ENCODE data around the gene TRIM37.

TRIM37 gene

GRCh38 chr17:58944166-58944565, 162.5 kb downstream of the TRIM37 start:
- no peaks in the 10 kb centered on the region for H3K9me2 ChIP-seq (replicated peaks; ENCODE audit: insufficient read depth, low read length)
- H3K79me2 ChIP-seq (ENCODE audit: low read length) = no peaks in the 10 kb centered on the region
- H3K27ac ChIP-seq (ENCODE audit: low read length) = no peak overlapping the region
- H3K9ac ChIP-seq (ENCODE audit: low read length) = no peak overlapping the region
- no peak for DNase-seq
- H4K20me1 ChIP-seq (ENCODE audit: insufficient read depth, low read length) = no peaks in the 10 kb centered on the region
- H3K36me3 ChIP-seq (replicated peaks; ENCODE audit: insufficient read depth, low read length) = no peaks in the 10 kb centered on the region
- no peak overlapping the region for H2AFZ ChIP-seq (ENCODE audit: low read length)
- no peak overlapping the region for H3K4me2 ChIP-seq (ENCODE audit: low read depth, low read length)
- no peaks in the 10 kb centered on the region for H3F3A ChIP-seq (ENCODE audit: insufficient read depth, low read length)
- TF ChIP-seq EZH2 (optimal IDR thresholded peaks at IDR 0.05; ENCODE audit: low read depth, low read length) (no peak), EZH2phosphoT487 (IDR thresholded peaks at IDR 0.05; ENCODE audit: low read length) (no peak), CTCF (IDR thresholded peaks at IDR 0.05; ENCODE audit: low read length) (no peak)
- H3K27me3 ChIP-seq (replicated peaks; ENCODE audit: insufficient read depth, low read length) = no peaks in the 10 kb centered on the region
- H3K4me3 ChIP-seq (ENCODE audit: low read length) = no peak overlapping the region
- H3K9me3 ChIP-seq (replicated peaks; ENCODE audit: insufficient read depth, low read length) = no peaks in the 10 kb centered on the region
- no peaks in the 10 kb centered on the region for H3K4me1 ChIP-seq (ENCODE audit: low read length)

- Histone ChIP-seq H3F3A (ENCODE audit: insufficient read depth, low read length) (no peaks in the 10 kb centered on the region), H4K20me1 (ENCODE audit: insufficient read depth, low read length) (no peaks in the 10 kb centered on the region), H2AFZ (ENCODE audit: low read length) (no peak overlapping the region), H3K27me3 (replicated peaks; ENCODE audit: insufficient read depth, low read length) (no peaks in the 10 kb centered on the region), H3K9me3 (replicated peaks; ENCODE audit: insufficient read depth, low read length) (no peaks in the 10 kb centered on the region), H3K9ac (ENCODE audit: low read length) (no peak overlapping the region), H3K36me3 (replicated peaks; ENCODE audit: insufficient read depth, low read length) (no peaks in the 10 kb centered on the region), H3K9me2 (replicated peaks; ENCODE audit: insufficient read depth, low read length) (no peaks in the 10 kb centered on the region), H3K79me2 (ENCODE audit: low read length) (no peaks in the 10 kb centered on the region), H3K4me1 (ENCODE audit: low read length) (no peaks in the 10 kb centered on the region), H3K27ac (ENCODE audit: low read length) (no peak overlapping the region), H3K4me2 (ENCODE audit: low read depth, low read length) (no peak overlapping the region), H3K4me3 (ENCODE audit: low read length) (no peak overlapping the region)
- TF ChIP-seq CTCF (IDR thresholded peaks at IDR 0.05; ENCODE audit: low read length) = no peak
- TF ChIP-seq EZH2 (optimal IDR thresholded peaks at IDR 0.05; ENCODE audit: low read depth, low read length) = no peak
- TF ChIP-seq EZH2phosphoT487 (IDR thresholded peaks at IDR 0.05; ENCODE audit: low read length) = no peak
- DNase-seq = no peak
These were observed 170.4 kb downstream of the TRIM37 start for GRCh38 chr17:58936295-58936694.

GRCh38 chr17:58932956-58933355, 173.7 kb downstream of the TRIM37 start:
- no peak overlapping the region for H2AFZ ChIP-seq (ENCODE audit: low read length)
- no peaks in the 10 kb centered on the region for H3F3A ChIP-seq (ENCODE audit: insufficient read depth, low read length)
- H3K9me3 ChIP-seq (replicated peaks; ENCODE audit: insufficient read depth, low read length) = no peaks in the 10 kb centered on the region
- H3K36me3 ChIP-seq (replicated peaks; ENCODE audit: insufficient read depth, low read length) = no peaks in the 10 kb centered on the region
- H3K27ac ChIP-seq (ENCODE audit: low read length) = no peak overlapping the region
- no peaks in the 10 kb centered on the region for H4K20me1 ChIP-seq (ENCODE audit: insufficient read depth, low read length)
- H3K4me2 ChIP-seq (ENCODE audit: low read depth, low read length) = no peak overlapping the region
- DNase-seq = no peak
- H3K4me1 ChIP-seq (ENCODE audit: low read length) = no peaks in the 10 kb centered on the region
- TF ChIP-seq CTCF (IDR thresholded peaks at IDR 0.05; ENCODE audit: low read length) (no peak), EZH2phosphoT487 (IDR thresholded peaks at IDR 0.05; ENCODE audit: low read length) (no peak), EZH2 (optimal IDR thresholded peaks at IDR 0.05; ENCODE audit: low read depth, low read length) (no peak)
- H3K79me2 ChIP-seq (ENCODE audit: low read length) = no peaks in the 10 kb centered on the region
- no peaks in the 10 kb centered on the region for H3K9me2 ChIP-seq (replicated peaks; ENCODE audit: insufficient read depth, low read length)
- H3K9ac ChIP-seq (ENCODE audit: low read length) = no peak overlapping the region
- H3K4me3 ChIP-seq (ENCODE audit: low read length) = no peak overlapping the region
- H3K27me3 ChIP-seq (replicated peaks; ENCODE audit: insufficient read depth, low read length) = no peaks in the 10 kb centered on the region

Measured in MM.1S (cell line).